Right lobe of liver (tissue), 6 donors: Measurements from ENCODE around the gene RGS6. TPM values are rescaled to one million over a fixed set of nuclear protein-coding genes. Genes with fewer than 3 reads are reported as not detected.

Experiments used
- ATAC-seq, 4 donors: fragments of 200-7000 bp; cut with Tn5 transposase; one replicate each; pipeline ENCODE4 v1.9.1; 2020; ENCODE audit warnings: mild to moderate bottlenecking in 4 of 4, moderate library complexity in 4 of 4
- DNase-seq, 3 donors: peaks; one replicate each; pipeline ENCODE4 v3.0.0-alpha.2; 2020
- H3K27ac ChIP-seq, 3 donors: fragments of 200-600 bp; one replicate each; pipeline ENCODE4 v1.8.0; 2022
- H3K27me3 ChIP-seq, 2 donors: fragments of 200-600 bp; one replicate each; pipeline ENCODE4 v1.8.0; 2022
- H3K36me3 ChIP-seq, 4 donors: fragments of 200-600 bp; sonication (generic) in 1 of 4; one replicate each; pipeline versions ENCODE4 v1.5.1 to v1.8.0; 2017 to 2022; ENCODE audit warnings: control low read depth in 1 of 4
- H3K4me1 ChIP-seq, 4 donors: fragments of 200-600 bp; sonication (generic) in 1 of 4; one replicate each; pipeline versions ENCODE4 v1.5.1 to v1.8.0; 2017 to 2022; ENCODE audit warnings: control low read depth in 1 of 4
- H3K4me3 ChIP-seq, 3 donors: fragments of 200-600 bp; one replicate each; pipeline ENCODE4 v1.8.0; 2022
- H3K9me3 ChIP-seq, 4 donors: fragments of 200-600 bp; sonication (generic) in 1 of 4; one replicate each; pipeline versions ENCODE4 v1.5.1 to v1.8.0; 2017 to 2022; ENCODE audit warnings: control low read depth in 1 of 4
- POLR2A ChIP-seq: fragments of 450-650 bp; IDR thresholded peaks from one replicate; pipeline ENCODE4 v1.6.1; 2017; ENCODE audit warnings: antibody characterized with exemption, mild to moderate bottlenecking
- WGBS: methylation state at CpG from one replicate; pipeline ENCODE4 v1.1.6; 2018; ENCODE audit warnings: low coverage, low lambda C conversion rate; ENCODE audit not compliant: insufficient coverage; ENCODE audit errors: missing lambda C conversion rate; 5-methylcytosine and 5-hydroxymethylcytosine counted together
- intact Hi-C, 2 donors: fragments of 100-400 bp; cut with DNase I; formaldehyde crosslinking; loops; one replicate each; pipeline versions ENCODE4 v1.11.2 to v1.14.1; 2022
- total RNA-seq, 6 experiments: library from RNA; depleted of rRNA in 2 of 6; stranded (reverse); fragments of >200 nt in 2 of 6; fragmentation: NEBNext Ultra II Directional in 3 of 6; extraction: Animal tissue kit (Norgen Biotek cat#: 25700) in 3 of 6; gene quantifications; one replicate each; pipeline versions ENCODE4 v1.1.0 to v1.2.4, GENCODE V29; 2016 to 2023
- TF ChIP-seq, protein P1 (sequence below), 4 donors: fragments of 200-600 bp in 3 of 4; fragments of 450-650 bp in 1 of 4; IDR thresholded peaks; one replicate each; pipeline versions ENCODE4 v1.5.1 to v1.8.0; 2016 to 2022; ENCODE audit warnings: antibody characterized with exemption in 4 of 4, mild to moderate bottlenecking in 2 of 4
- donor health status: DM: no; HTN: yes; CAD: no.
- donor health status: DM: no; HTN: no; CAD: no.
- donor health status: DM: no; HTN: no; CAD: no.
- donor health status: DM: no; HTN: yes; CAD: no.
- donor health status: DM: no; HTN: yes; CAD: no.

The RGS6 gene
- total RNA-seq, 6 experiments from 2014 or later, result 0.07 TPM; not detected in 5

DNA sequence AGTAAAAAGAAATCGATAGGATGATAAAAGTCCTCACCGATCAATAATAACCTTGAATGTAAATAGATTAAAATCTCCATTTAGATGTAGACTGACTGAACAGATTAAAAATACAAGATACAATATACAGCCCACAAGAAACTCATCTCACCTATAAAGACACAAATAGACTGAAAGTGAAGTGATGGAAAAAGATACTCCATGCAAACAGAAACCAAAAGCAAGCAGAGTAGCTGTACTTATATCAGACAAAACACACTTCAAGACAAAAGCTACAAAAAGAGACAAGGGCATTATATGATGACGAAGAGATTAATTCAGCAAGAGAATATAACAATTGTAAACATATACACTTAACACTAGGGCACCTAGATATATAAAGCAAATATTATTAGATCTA lies 444.8 kb downstream of the RGS6 start:
- H3K4me1 ChIP-seq, result no peaks in the 10 kb centered on the region

DNA sequence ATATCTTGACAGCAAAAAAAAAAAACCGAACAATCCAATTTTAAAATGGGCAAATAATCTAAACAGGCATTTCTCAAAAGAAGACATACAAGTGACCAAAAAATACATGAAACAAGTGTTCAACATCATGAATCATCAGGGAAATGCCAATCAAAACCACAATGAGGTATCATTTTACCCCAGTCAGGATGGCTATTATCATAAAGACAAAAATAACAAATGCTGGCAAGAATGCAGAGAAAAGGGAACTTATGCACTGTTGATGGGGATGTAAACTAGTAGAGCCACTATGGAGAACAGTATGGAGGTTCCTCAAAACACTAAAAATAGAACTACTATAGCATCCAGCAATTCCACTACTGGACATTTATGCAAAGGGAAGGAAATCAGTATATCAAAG lies 448.2 kb downstream of the RGS6 start:
- DNase-seq (no peak), ATAC-seq (no peak)
- H3K9me3 ChIP-seq, result no peaks in the 10 kb centered on the region
- intact Hi-C loops, result no loop called here
- H3K27ac ChIP-seq, result no peak overlapping the region
- H3K27me3 ChIP-seq, result no peaks in the 10 kb centered on the region
- TF ChIP-seq POLR2A, result no peak
- TF ChIP-seq, protein P1, sequence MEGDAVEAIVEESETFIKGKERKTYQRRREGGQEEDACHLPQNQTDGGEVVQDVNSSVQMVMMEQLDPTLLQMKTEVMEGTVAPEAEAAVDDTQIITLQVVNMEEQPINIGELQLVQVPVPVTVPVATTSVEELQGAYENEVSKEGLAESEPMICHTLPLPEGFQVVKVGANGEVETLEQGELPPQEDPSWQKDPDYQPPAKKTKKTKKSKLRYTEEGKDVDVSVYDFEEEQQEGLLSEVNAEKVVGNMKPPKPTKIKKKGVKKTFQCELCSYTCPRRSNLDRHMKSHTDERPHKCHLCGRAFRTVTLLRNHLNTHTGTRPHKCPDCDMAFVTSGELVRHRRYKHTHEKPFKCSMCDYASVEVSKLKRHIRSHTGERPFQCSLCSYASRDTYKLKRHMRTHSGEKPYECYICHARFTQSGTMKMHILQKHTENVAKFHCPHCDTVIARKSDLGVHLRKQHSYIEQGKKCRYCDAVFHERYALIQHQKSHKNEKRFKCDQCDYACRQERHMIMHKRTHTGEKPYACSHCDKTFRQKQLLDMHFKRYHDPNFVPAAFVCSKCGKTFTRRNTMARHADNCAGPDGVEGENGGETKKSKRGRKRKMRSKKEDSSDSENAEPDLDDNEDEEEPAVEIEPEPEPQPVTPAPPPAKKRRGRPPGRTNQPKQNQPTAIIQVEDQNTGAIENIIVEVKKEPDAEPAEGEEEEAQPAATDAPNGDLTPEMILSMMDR (IDR thresholded peaks at IDR 0.05), result no peak
- WGBS, result 78% methylated on average over 1 of the region's 1 CpG
- H3K36me3 ChIP-seq, result no peaks in the 10 kb centered on the region
- no peak overlapping the region for H3K4me3 ChIP-seq
- no peaks in the 10 kb centered on the region for H3K4me1 ChIP-seq

More for the DNA sequence above, 444.8 kb downstream of the RGS6 start:
- 33% methylated on average over 3 of the region's 3 CpGs for WGBS
- Histone ChIP-seq H3K4me3 (no peak overlapping the region), H3K27me3 (no peaks in the 10 kb centered on the region), H3K9me3 (no peaks in the 10 kb centered on the region), H3K27ac (no peak overlapping the region), H3K36me3 (no peaks in the 10 kb centered on the region)
- no peak for DNase-seq
- no peak for ATAC-seq
- no peak for TF ChIP-seq POLR2A
- TF ChIP-seq, protein P1 (IDR thresholded peaks at IDR 0.05), result no peak
- intact Hi-C loops, result no loop called here

DNA sequence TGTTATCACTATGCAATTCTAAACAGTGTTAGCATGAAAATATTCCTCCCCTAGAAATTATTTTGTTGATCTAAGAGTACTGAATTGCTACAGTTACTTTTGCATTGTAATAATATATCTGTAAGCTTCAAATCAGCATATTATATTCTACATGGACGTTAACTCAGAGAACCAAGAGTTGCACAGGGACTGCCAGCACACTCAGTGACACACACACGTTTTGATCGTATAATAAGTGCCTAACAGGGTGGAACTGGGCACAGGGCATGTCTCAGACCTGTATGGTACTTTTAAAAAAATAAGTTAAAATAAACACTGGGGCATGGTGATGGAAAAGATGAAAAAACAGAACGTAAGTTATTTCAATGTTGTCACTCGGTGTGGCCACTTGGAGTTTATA lies 451.6 kb downstream of the RGS6 start:
- intact Hi-C loops, result no loop called here
- Histone ChIP-seq H3K4me1 (no peaks in the 10 kb centered on the region), H3K27me3 (no peaks in the 10 kb centered on the region), H3K9me3 (no peaks in the 10 kb centered on the region), H3K36me3 (no peaks in the 10 kb centered on the region), H3K4me3 (no peak overlapping the region), H3K27ac (no peak overlapping the region)
- DNase-seq (no peak), ATAC-seq (no peak)
- WGBS, result 38% methylated on average over 5 of the region's 5 CpGs
- TF ChIP-seq, protein P1 (IDR thresholded peaks at IDR 0.05), result no peak
- TF ChIP-seq POLR2A, result no peak

DNA sequence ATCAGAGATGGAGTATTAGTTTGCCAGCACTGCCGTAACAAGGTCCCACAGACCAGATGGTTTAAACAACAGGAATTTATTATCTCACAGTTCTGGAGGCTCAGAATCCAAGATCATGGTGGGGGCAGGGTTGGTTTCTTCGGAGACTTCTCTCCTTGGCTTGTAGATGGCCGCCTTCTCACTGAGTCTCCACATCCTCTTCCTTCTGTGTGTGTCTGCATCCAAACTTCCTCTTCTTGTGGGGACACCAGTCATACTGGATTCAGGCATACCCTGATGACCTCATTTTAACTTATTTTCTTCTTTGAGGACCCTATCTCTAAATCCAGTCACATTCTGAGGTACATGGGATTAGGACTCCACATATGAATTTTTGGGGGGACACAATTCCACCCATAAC lies 455.5 kb downstream of the RGS6 start:
- no peaks in the 10 kb centered on the region for H3K4me1 ChIP-seq

More for the DNA sequence above, 455.5 kb downstream of the RGS6 start:
- DNase-seq (no peak), ATAC-seq (no peak)
- Histone ChIP-seq H3K4me3 (no peak overlapping the region), H3K36me3 (no peaks in the 10 kb centered on the region), H3K9me3 (no peaks in the 10 kb centered on the region), H3K27me3 (no peaks in the 10 kb centered on the region), H3K27ac (no peak overlapping the region)
- WGBS, result 55% methylated on average over 3 of the region's 3 CpGs
- TF ChIP-seq, protein P1 (IDR thresholded peaks at IDR 0.05), result no peak
- no peak for TF ChIP-seq POLR2A
- intact Hi-C loops, result no loop called here
